Progenitor cell of endocrine pancreas (in vitro differentiated cells): ENCODE data around the gene TRIM46. TPM values are rescaled to one million over a fixed set of nuclear protein-coding genes. Genes with fewer than 3 reads are reported as not detected.

Experiments
- DNase-seq: peaks from one replicate; pipeline ENCODE4 v3.0.0; 2021; ENCODE audit warnings: low spot score; ENCODE audit not compliant: unreplicated experiment
- H3K27ac Mint-ChIP-seq: 2 replicates; pipeline ENCODE4 v1.8.0; 2021; ENCODE audit warnings: mild to moderate bottlenecking, moderate library complexity, mixed read lengths
- H3K27me3 Mint-ChIP-seq: 2 replicates; pipeline ENCODE4 v1.8.0; 2021; ENCODE audit warnings: mixed read lengths
- H3K36me3 Mint-ChIP-seq: 2 replicates; pipeline ENCODE4 v1.8.0; 2022; ENCODE audit warnings: mixed read lengths; ENCODE audit not compliant: insufficient read depth
- H3K4me1 Mint-ChIP-seq: 2 replicates; pipeline ENCODE4 v1.8.0; 2021; ENCODE audit warnings: low read depth, mixed read lengths
- H3K4me3 Mint-ChIP-seq: 2 replicates; pipeline ENCODE4 v1.8.0; 2021; ENCODE audit warnings: low read depth, mild to moderate bottlenecking, moderate library complexity, mixed read lengths
- H3K9me3 Mint-ChIP-seq: 2 replicates; pipeline ENCODE4 v1.8.0; 2021; ENCODE audit warnings: low read depth, mixed read lengths
- CTCF ChIP-seq: fragments of 200-600 bp; sonication (generic); IDR thresholded peaks from one replicate; pipeline ENCODE4 v1.5.0; 2021; ENCODE audit warnings: antibody characterized with exemption, mild to moderate bottlenecking; ENCODE audit not compliant: unreplicated experiment
- total RNA-seq: library from RNA; stranded (reverse); gene quantifications from 2 replicates; pipeline ENCODE4 v1.2.1, GENCODE V29; 2021

TRIM46 gene
- total RNA-seq, 1 donor from 2014 or later, result 25.7 TPM

GRCh38 chr1:155196103-155196892, 22.6 kb downstream of the TRIM46 start:
- Mint-ChIP-seq H3K27ac (peak overlapping the region; percentile 39), H3K4me3 (peak overlapping the region; percentile 80), H3K27me3 (no peaks in the 10 kb centered on the region), H3K9me3 (no peaks in the 10 kb centered on the region), H3K36me3 (peaks cover 10% of the 10 kb centered on the region), H3K4me1 (peaks cover 29% of the 10 kb centered on the region)
- DNase-seq, result no peak
- TF ChIP-seq CTCF, result no peak

- H3K9me3 Mint-ChIP-seq, result no peaks in the 10 kb centered on the region
- no peak for DNase-seq
- H3K27me3 Mint-ChIP-seq, result no peaks in the 10 kb centered on the region
- H3K4me3 Mint-ChIP-seq, result peak overlapping the region; percentile 34
- H3K36me3 Mint-ChIP-seq, result peaks cover 10% of the 10 kb centered on the region
- no peak for TF ChIP-seq CTCF
- H3K27ac Mint-ChIP-seq, result no peak overlapping the region
- H3K4me1 Mint-ChIP-seq, result peaks cover 26% of the 10 kb centered on the region
Observed at GRCh38 chr1:155196893-155197638, 23.4 kb downstream of the TRIM46 start.

GRCh38 chr1:155197901-155198546, 24.4 kb downstream of the TRIM46 start:
- Mint-ChIP-seq H3K36me3 (peaks cover 13% of the 10 kb centered on the region), H3K4me3 (no peak overlapping the region), H3K4me1 (peaks cover 20% of the 10 kb centered on the region), H3K27me3 (no peaks in the 10 kb centered on the region), H3K27ac (peak overlapping the region; percentile 25), H3K9me3 (no peaks in the 10 kb centered on the region)
- no peak for TF ChIP-seq CTCF
- DNase-seq, result no peak

DNA sequence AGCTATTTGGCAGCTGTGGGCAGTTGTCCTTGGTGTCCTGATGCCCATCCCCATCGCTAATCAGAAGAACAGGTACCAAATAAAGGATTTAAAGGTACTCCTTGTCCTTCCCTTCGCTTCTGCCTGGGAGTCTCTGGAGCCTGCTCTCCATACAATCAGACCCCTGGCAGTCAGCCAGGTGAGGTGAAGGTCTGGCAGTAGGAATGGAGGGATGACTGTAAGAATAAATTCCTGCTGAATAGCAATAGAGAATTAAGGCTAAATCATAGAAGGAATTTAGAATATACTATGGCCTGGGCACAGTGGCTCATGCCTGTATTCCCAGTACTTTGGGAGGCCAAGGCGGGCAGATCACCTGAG, 24.9 kb downstream of the TRIM46 start:
- no peak overlapping the region for H3K27ac Mint-ChIP-seq
- no peaks in the 10 kb centered on the region for H3K9me3 Mint-ChIP-seq
- peaks cover 18% of the 10 kb centered on the region for H3K4me1 Mint-ChIP-seq
- no peak for TF ChIP-seq CTCF
- peaks cover 15% of the 10 kb centered on the region for H3K36me3 Mint-ChIP-seq
- no peak overlapping the region for H3K4me3 Mint-ChIP-seq
- no peak for DNase-seq
- H3K27me3 Mint-ChIP-seq, result no peaks in the 10 kb centered on the region

- H3K4me3 Mint-ChIP-seq, result no peak overlapping the region
- no peak for TF ChIP-seq CTCF
- H3K36me3 Mint-ChIP-seq, result peaks cover 15% of the 10 kb centered on the region
- no peaks in the 10 kb centered on the region for H3K9me3 Mint-ChIP-seq
- H3K27ac Mint-ChIP-seq, result no peak overlapping the region
- peaks cover 9% of the 10 kb centered on the region for H3K4me1 Mint-ChIP-seq
- no peaks in the 10 kb centered on the region for H3K27me3 Mint-ChIP-seq
- DNase-seq, result no peak
Observed at GRCh38 chr1:155199792-155200191, 26.1 kb downstream of the TRIM46 start.
